ENCODE data around the gene HOMER1. TPM values are rescaled to one million over a fixed set of nuclear protein-coding genes. Genes with fewer than 3 reads are reported as not detected.

HOMER1 gene
- total RNA-seq, 1 donor from 2014 or later = 5.4 TPM

GRCh38 chr5:79513308-79513703, 628 bp downstream of the HOMER1 start:
- no peak for DNase-seq (ENCODE audit: extremely low spot score in 2 of 2)
- Histone ChIP-seq H3K27ac (peak overlapping the region; percentile 98), H3K27me3 (no peaks in the 10 kb centered on the region), H3K36me3 (no peaks in the 10 kb centered on the region), H3K4me1 (peaks cover 19% of the 10 kb centered on the region), H3K9me3 (no peaks in the 10 kb centered on the region), H3K4me3 (peak overlapping the region; percentile 69 to 82)
- intact Hi-C loops (cut with DNase I) = no loop called here
- no peak for TF ChIP-seq POLR2A (IDR thresholded peaks at IDR 0.05)
- no peak for TF ChIP-seq POLR2AphosphoS5 (IDR thresholded peaks at IDR 0.05; ENCODE audit: insufficient read depth in 1 of 2, low read depth in 1 of 2)
- no peak for TF ChIP-seq CTCF (IDR thresholded peaks at IDR 0.05)

GRCh38 chr5:79512471-79513307, 1.2 kb downstream of the HOMER1 start:
- peak overlapping the region; percentile 98 for H3K27ac ChIP-seq
- no peak for DNase-seq (ENCODE audit: extremely low spot score in 2 of 2)
- intact Hi-C loops (cut with DNase I) = no loop called here
- H3K9me3 ChIP-seq = no peaks in the 10 kb centered on the region
- no peaks in the 10 kb centered on the region for H3K27me3 ChIP-seq
- peaks cover 19% of the 10 kb centered on the region for H3K4me1 ChIP-seq
- H3K36me3 ChIP-seq = no peaks in the 10 kb centered on the region
- H3K4me3 ChIP-seq = peak overlapping the region; percentile 69 to 82
- TF ChIP-seq POLR2A (IDR thresholded peaks at IDR 0.05) = no peak
- no peak for TF ChIP-seq CTCF (IDR thresholded peaks at IDR 0.05)
- no peak for TF ChIP-seq POLR2AphosphoS5 (IDR thresholded peaks at IDR 0.05; ENCODE audit: insufficient read depth in 1 of 2, low read depth in 1 of 2)

DNA sequence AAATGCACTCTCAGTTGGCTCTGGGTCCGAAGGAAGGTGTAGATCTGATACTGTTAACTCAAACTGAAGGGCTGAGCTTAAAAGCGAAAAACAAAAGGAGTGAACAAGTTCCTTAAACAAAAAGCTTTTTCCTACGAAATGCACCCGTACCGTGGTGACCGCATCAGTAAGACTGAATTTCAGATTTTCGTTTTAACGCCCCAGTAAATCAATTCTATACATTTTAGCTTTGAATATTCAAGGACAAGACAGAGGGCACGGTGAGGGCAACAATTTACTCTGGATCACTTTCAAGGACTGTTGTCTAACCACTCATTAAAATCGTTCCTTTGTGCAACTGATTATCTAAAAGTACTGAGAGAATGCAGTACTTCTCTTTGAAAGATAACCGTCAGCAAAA, 1.9 kb downstream of the HOMER1 start:
- Histone ChIP-seq H3K27ac (no peak overlapping the region), H3K27me3 (no peaks in the 10 kb centered on the region), H3K4me3 (peak overlapping the region; percentile 69 to 82), H3K4me1 (peaks cover 19% of the 10 kb centered on the region), H3K9me3 (no peaks in the 10 kb centered on the region), H3K36me3 (no peaks in the 10 kb centered on the region)
- intact Hi-C loops (cut with DNase I) = no loop called here
- DNase-seq (ENCODE audit: extremely low spot score in 2 of 2) = no peak
- TF ChIP-seq POLR2A (IDR thresholded peaks at IDR 0.05) (no peak), CTCF (IDR thresholded peaks at IDR 0.05) (no peak), POLR2AphosphoS5 (IDR thresholded peaks at IDR 0.05; ENCODE audit: insufficient read depth in 1 of 2, low read depth in 1 of 2) (no peak)

DNA sequence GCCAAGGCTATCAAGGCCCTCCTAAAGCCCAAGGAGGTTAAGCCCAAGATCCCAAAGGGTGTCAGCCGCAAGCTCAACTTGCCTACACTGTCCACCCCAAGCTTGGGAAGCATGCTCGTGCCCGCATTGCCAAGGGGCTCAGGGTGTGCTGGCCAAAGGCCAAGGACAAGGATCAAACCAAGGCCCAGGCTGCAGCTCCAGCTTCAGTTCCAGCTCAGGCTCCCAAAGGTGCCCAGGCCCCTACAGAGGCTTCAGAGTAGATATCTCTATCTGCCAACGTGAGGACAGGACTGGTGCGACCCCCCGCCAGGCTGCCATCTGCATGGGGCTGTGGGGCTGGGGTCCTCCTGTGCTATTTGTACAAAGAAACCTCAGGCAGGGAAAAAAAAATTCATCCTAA, 3.3 kb downstream of the HOMER1 start:
- H3K27ac ChIP-seq = no peak overlapping the region
- H3K27me3 ChIP-seq = no peaks in the 10 kb centered on the region
- no peak for TF ChIP-seq POLR2A (IDR thresholded peaks at IDR 0.05)
- TF ChIP-seq CTCF (IDR thresholded peaks at IDR 0.05) = no peak
- no peak for TF ChIP-seq POLR2AphosphoS5 (IDR thresholded peaks at IDR 0.05; ENCODE audit: insufficient read depth in 1 of 2, low read depth in 1 of 2)
- no peaks in the 10 kb centered on the region for H3K36me3 ChIP-seq
- no peak for DNase-seq (ENCODE audit: extremely low spot score in 2 of 2)
- H3K4me1 ChIP-seq = peaks cover 19% of the 10 kb centered on the region
- intact Hi-C loops (cut with DNase I) = no loop called here
- no peaks in the 10 kb centered on the region for H3K9me3 ChIP-seq
- no peak overlapping the region for H3K4me3 ChIP-seq

DNA sequence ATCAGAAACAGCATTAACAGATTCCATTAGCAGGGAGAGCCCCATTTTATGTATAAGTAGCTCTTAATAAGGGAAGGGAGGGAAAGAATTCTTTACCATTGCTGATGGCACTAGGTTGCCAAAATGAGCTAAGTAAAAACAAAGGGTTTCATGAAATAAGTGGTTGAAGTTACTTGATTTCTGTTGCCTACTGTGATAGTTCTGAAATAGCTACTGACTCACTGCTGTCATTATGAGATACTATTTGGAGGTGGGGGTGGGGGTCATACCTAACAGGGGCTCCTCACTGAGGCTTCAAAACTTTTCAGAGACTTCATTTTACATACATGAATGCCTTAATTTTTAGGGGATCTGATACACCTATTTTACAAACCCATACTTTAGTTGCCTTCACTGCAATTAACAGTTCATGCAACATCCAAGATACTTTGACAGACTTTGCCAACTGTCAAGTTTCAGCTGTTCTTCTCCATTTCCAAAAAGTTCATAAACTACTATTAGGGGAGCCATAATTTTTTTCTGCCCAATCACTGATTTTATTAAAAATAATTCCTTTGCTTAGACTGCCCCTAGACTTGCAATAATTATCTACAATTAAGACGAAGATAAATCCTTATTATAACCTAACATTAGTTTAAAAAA, 4.6 kb downstream of the HOMER1 start:
- peaks cover 19% of the 10 kb centered on the region for H3K4me1 ChIP-seq
- intact Hi-C loops (cut with DNase I) = no loop called here
- H3K36me3 ChIP-seq = no peaks in the 10 kb centered on the region
- H3K9me3 ChIP-seq = no peaks in the 10 kb centered on the region
- no peaks in the 10 kb centered on the region for H3K27me3 ChIP-seq
- H3K4me3 ChIP-seq = no peak overlapping the region
- DNase-seq (ENCODE audit: extremely low spot score in 2 of 2) = no peak
- H3K27ac ChIP-seq = no peak overlapping the region
- no peak for TF ChIP-seq POLR2A (IDR thresholded peaks at IDR 0.05)
- no peak for TF ChIP-seq POLR2AphosphoS5 (IDR thresholded peaks at IDR 0.05; ENCODE audit: insufficient read depth in 1 of 2, low read depth in 1 of 2)
- no peak for TF ChIP-seq CTCF (IDR thresholded peaks at IDR 0.05)

Measured in vagina (tissue), 2 donors.